T-helper 2 cell treated with Interferon-gamma antibody and Interleukin-4, amounts not matched to agents 5 μg/mL and 100 μg/mL, for 36 hours (primary cell): Measurements from ENCODE around the gene SSR4.
A peak's percentile ranks its signal among the peaks of the same experiment; 100 is the strongest.

Experiments used
- DNase-seq: peaks from one replicate; pipeline ENCODE4 v3.0.0; 2021; ENCODE audit warnings: low spot score
- H3K27ac Mint-ChIP-seq: one replicate; pipeline ENCODE4 v1.8.0; 2021; ENCODE audit warnings: mild to moderate bottlenecking, mixed read lengths
- H3K27me3 Mint-ChIP-seq: one replicate; pipeline ENCODE4 v1.8.0; 2021; ENCODE audit warnings: low read depth, mixed read lengths
- H3K36me3 Mint-ChIP-seq: one replicate; pipeline ENCODE4 v1.8.0; 2021; ENCODE audit warnings: low read depth, mixed read lengths
- H3K4me1 Mint-ChIP-seq: one replicate; pipeline ENCODE4 v1.8.0; 2021; ENCODE audit warnings: low read depth, mixed read lengths
- H3K4me3 Mint-ChIP-seq: one replicate; pipeline ENCODE4 v1.8.0; 2022; ENCODE audit warnings: mild to moderate bottlenecking, moderate library complexity, mixed read lengths
- H3K9me3 Mint-ChIP-seq: one replicate; pipeline ENCODE4 v1.8.0; 2021; ENCODE audit warnings: mixed read lengths

SSR4 gene

GRCh38 chrX:153830640-153831428 is 36.4 kb downstream of the SSR4 start:
- no peak for DNase-seq
- Mint-ChIP-seq H3K9me3 (no peaks in the 10 kb centered on the region), H3K27ac (no peak overlapping the region), H3K27me3 (peaks cover 37% of the 10 kb centered on the region), H3K4me1 (peaks cover 7% of the 10 kb centered on the region), H3K4me3 (no peak overlapping the region), H3K36me3 (no peaks in the 10 kb centered on the region)

GRCh38 chrX:153831429-153832150 is 37.1 kb downstream of the SSR4 start:
- peaks cover 36% of the 10 kb centered on the region for H3K27me3 Mint-ChIP-seq
- H3K4me1 Mint-ChIP-seq = peaks cover 7% of the 10 kb centered on the region
- H3K4me3 Mint-ChIP-seq = peak overlapping the region; percentile 21

GRCh38 chrX:153832728-153833127 is 38.3 kb downstream of the SSR4 start:
- H3K27me3 Mint-ChIP-seq = peaks cover 25% of the 10 kb centered on the region
- H3K4me3 Mint-ChIP-seq = no peak overlapping the region
- no peak for DNase-seq
- H3K36me3 Mint-ChIP-seq = no peaks in the 10 kb centered on the region
- H3K9me3 Mint-ChIP-seq = no peaks in the 10 kb centered on the region
- no peaks in the 10 kb centered on the region for H3K4me1 Mint-ChIP-seq
- no peak overlapping the region for H3K27ac Mint-ChIP-seq

More at GRCh38 chrX:153831429-153832150, 37.1 kb downstream of the SSR4 start:
- Mint-ChIP-seq H3K9me3 (no peaks in the 10 kb centered on the region), H3K36me3 (no peaks in the 10 kb centered on the region), H3K27ac (no peak overlapping the region)
- DNase-seq = no peak

GRCh38 chrX:153836921-153837320 is 42.5 kb downstream of the SSR4 start:
- no peaks in the 10 kb centered on the region for H3K36me3 Mint-ChIP-seq
- H3K4me1 Mint-ChIP-seq = no peaks in the 10 kb centered on the region
- peaks cover 30% of the 10 kb centered on the region for H3K27me3 Mint-ChIP-seq
- no peak overlapping the region for H3K4me3 Mint-ChIP-seq
- no peak overlapping the region for H3K27ac Mint-ChIP-seq
- DNase-seq = no peak
- H3K9me3 Mint-ChIP-seq = no peaks in the 10 kb centered on the region

DNA sequence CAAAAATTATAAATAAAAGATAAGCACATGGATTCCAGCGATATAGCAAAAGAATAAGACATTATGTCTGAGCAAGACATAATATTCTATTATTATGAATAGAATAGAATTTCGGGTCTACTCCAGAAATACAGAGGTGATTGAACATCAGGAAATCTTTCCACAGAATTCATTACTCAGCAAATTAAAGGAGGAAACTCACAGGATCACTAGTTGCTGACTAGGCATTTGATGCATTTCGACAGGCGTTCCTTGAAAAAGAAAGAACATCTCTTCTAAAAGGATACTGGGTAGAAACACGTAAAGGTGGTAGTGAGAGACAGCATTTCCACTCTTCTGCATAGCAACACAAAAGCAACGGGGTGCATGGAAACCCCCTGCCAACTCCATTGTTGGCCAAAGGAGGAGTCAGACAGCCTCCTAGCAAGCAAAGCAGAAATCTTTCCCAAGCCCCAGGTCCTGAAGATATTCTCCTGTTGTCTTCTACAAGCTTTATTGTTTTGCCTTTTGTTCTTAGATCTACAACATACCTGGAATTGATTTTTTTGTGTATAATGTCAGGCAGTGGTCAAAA is 50.1 kb downstream of the SSR4 start:
- no peak for DNase-seq
- Mint-ChIP-seq H3K36me3 (no peaks in the 10 kb centered on the region), H3K27me3 (peaks cover 34% of the 10 kb centered on the region), H3K9me3 (no peaks in the 10 kb centered on the region), H3K4me3 (no peak overlapping the region), H3K4me1 (no peaks in the 10 kb centered on the region), H3K27ac (no peak overlapping the region)

GRCh38 chrX:153845195-153845594 is 50.7 kb downstream of the SSR4 start:
- no peak for DNase-seq
- no peaks in the 10 kb centered on the region for H3K36me3 Mint-ChIP-seq
- H3K4me3 Mint-ChIP-seq = no peak overlapping the region
- H3K27ac Mint-ChIP-seq = no peak overlapping the region
- H3K4me1 Mint-ChIP-seq = no peaks in the 10 kb centered on the region
- H3K27me3 Mint-ChIP-seq = peaks cover 29% of the 10 kb centered on the region
- no peaks in the 10 kb centered on the region for H3K9me3 Mint-ChIP-seq

GRCh38 chrX:153845842-153846241 is 51.4 kb downstream of the SSR4 start:
- Mint-ChIP-seq H3K9me3 (no peaks in the 10 kb centered on the region), H3K4me1 (no peaks in the 10 kb centered on the region), H3K36me3 (no peaks in the 10 kb centered on the region), H3K4me3 (no peak overlapping the region), H3K27ac (no peak overlapping the region), H3K27me3 (peaks cover 29% of the 10 kb centered on the region)
- DNase-seq = no peak
